PC-3 (cell line): ENCODE results near the gene YKT6.

ENCODE experiments used
- CTCF ChIP-seq: fragments of 300-600 bp; sonication (generic); conservative IDR thresholded peaks from 2 replicates; pipeline ENCODE4 v1.5.1; 2017; ENCODE audit warnings: antibody characterized with exemption, low read depth, mild to moderate bottlenecking, low read length
- EZH2phosphoT487 ChIP-seq: fragments of 300-600 bp; sonication (generic); IDR thresholded peaks from 2 replicates; pipeline ENCODE4 v1.6.1; 2018; ENCODE audit warnings: mild to moderate bottlenecking, antibody characterized with exemption, low read length, borderline replicate concordance

- TF ChIP-seq CTCF (no peak), EZH2phosphoT487 (no peak)
Measured at GRCh38 chr7:44238116-44238695, 37.4 kb downstream of the YKT6 start.
